GM19025 (cell line): ENCODE data around the gene EEF1E1.

Experiments used
- ATAC-seq: cut with Tn5 transposase; IDR thresholded peaks from one replicate; pipeline ENCODE4 v1.9.1; 2021; ENCODE audit warnings: mild to moderate bottlenecking, low read depth, moderate library complexity; ENCODE audit not compliant: unreplicated experiment

EEF1E1 gene

GRCh38 chr6:8102122-8102958, at the start of gene EEF1E1:
EEF1E1 (minus strand) TSS chr6:8102548; CDS start chr6:8102521, 27 bp downstream.
- peak; percentile 99 for ATAC-seq

DNA sequence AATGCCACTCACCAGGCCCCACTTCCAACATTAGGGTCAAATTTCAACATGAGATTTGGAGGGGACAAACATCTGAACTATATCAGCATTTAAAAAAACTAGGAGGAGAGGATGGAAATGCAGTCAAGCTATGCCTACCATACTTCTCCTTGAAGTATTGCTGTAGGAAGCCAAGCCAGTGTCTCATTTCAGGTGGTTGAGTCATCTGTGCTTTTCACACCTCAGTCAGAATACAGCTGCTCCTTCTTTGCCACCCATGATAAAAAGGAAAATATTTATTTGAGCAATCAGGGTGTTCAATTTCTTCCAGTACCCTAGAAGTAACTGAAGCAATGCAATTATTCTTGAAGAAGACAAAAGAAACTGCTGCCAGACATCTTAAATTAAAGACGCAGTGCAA, 47.0 kb upstream of the EEF1E1 start:
- no peak for ATAC-seq

- ATAC-seq, result no peak
These were observed 41.6 kb upstream of the EEF1E1 start for GRCh38 chr6:8143945-8144344.

DNA sequence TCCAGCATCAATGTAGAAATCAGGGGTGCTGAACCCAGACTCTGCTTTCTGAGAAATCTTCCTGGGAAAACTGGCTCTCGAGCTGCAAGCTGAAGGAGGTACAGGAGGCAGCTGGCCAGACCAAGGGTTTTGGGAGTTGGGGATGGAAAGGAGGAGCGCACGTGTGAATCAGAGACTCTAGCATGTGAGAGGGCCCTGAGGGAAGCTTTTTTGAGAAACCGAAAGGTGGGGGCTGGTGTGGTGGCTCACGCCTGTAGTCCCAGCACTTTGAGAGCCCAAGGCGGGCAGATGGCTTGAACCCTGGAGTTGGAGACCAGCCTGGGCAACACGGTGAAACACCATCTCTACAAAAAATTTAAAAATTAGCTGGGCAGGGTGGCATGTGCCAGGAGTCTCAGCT, 37.1 kb upstream of the EEF1E1 start:
- ATAC-seq, result no peak

DNA sequence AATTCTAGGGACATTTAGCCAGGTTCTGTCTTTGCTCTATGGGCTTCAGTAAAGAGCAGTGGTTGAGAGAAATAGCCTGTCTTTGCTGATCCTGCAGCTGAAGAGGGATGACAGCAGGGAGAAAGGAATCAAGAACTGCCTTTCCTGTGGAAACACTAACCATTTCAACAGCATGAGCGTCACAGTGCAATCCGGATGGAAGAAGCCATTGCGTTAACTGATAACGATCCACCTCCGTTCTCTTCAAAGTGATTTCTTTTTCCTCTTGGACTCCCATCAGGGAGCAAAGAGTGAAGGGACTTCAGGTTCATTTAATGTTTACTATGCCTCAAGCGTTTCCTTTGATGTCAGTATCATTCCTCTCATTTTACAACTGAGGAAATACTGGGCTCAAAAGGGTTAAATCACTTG, 35.2 kb upstream of the EEF1E1 start:
- no peak for ATAC-seq

DNA sequence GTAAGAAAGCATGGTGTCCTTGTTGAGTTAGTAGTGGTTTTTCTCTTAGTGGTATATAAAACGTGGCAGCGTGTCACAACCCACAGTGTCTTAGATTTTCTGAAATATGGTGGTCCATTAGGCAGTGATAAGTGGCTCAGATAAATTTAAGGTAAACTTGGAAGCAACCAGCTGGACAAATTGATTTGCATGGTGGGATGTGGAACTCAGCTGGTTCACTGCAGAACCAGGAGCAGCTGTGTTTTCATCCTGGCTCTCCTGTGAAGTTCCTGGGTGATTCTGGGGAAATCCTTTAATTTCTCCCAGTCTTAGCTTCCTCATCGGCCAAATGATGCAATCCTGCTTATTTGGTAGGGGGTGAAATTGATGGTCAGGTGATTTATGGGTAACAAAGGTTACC, 32.9 kb upstream of the EEF1E1 start:
- ATAC-seq, result no peak

- ATAC-seq, result no peak
These were observed 29.8 kb upstream of the EEF1E1 start for GRCh38 chr6:8132130-8132529.

DNA sequence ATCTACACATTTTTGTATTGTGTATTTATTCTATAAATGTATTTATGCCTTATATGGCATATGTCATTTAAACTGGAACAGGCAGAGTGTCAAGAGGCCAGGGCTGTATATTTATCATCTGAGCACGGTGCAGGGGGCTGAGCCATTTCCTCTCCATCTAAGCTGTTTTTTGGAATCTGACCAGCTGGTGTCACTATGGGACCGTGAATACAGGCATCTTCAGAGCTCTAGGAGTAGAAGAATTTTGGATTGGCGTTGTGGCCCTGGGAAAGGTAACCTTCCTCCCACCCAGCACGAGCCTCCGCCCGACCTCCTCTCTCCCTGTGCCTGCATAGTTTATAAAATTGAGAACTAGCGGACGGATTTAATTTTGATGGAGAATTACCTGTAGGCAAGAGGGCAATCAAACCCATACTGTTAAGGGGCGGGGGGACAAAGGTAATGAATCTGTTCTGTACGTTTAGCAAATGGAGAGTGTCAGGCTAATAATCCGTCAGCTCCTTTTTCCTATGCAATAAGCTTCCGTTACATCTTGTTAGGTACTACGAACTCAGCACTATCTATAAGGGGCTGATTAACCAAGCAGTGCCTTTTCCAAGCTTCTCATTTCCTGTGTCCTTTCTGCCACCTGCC, 29.0 kb upstream of the EEF1E1 start:
- ATAC-seq, result peak; percentile 63

DNA sequence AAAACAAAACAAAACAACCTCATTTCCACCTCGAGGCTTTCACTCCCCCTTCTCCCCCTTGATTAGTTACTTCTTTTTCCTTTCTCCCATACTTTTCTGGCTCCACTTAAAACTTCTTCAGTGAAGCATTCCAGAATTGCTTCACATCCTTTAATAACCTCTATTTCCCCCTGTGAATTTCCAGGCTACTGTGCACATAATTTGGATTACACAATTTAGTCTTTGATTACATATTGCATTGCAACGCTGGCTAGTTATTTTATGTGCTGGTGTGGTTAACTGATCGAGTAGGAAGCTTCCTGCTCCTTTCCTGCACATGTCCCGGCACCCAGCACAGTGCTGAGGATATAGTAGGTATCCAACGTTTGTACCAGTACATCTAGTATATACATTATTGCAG, 28.1 kb upstream of the EEF1E1 start:
- no peak for ATAC-seq

DNA sequence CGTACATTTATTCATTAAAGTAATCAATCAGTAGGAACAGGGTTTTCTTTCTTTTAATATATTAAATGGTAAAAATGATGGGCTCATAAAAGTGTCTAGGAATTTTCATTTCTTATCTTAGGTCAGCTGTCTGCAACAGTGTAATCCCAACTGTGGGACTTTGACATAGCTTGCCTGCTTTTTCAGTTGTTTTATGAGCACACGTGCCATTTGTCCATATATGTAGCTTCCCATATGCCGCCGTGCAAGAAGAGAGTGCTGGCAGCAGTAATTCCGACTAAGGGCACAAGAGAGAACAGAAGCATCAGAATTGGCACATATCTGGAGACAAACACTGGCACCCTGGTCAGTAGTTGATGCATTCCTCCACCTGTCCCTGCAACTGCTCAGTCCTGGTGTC, 20.9 kb upstream of the EEF1E1 start:
- ATAC-seq, result no peak

- ATAC-seq, result no peak
These were observed 12.6 kb upstream of the EEF1E1 start for GRCh38 chr6:8114956-8115355.

GRCh38 chr6:8113131-8113654, 10.8 kb upstream of the EEF1E1 start:
- no peak for ATAC-seq

GRCh38 chr6:8110725-8111124, 8.4 kb upstream of the EEF1E1 start:
- no peak for ATAC-seq

DNA sequence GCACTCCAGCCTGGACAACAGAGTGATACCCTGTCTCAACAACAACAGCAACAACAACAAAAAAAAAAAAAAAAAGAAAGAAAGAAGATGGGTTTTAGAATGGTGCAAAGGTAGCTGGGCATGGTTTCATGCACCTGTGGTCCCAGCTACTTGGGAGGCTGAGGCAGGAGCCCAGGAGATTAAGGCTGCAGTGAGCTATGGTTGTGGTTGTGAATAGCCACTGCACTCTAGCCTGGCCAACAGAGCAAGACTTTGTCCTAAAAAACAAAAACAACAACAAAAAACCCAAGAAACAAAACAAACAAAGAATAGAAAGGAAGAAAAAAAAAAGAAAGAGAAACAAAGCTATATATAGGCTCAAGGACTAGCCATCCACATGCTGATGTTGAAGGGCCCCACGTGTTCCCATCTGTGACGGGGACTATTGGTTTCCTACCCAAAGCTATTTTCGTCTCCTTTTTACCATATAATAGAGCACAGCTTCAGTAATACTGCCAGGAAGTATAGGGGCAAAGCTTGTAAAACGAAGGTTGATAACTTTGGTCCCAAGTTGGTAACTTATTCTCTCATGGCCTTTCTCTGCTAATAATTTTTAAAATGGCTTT, 7.9 kb upstream of the EEF1E1 start:
- peak; percentile 63 for ATAC-seq

- no peak for ATAC-seq
These were observed 6.6 kb upstream of the EEF1E1 start for GRCh38 chr6:8108759-8109539.

DNA sequence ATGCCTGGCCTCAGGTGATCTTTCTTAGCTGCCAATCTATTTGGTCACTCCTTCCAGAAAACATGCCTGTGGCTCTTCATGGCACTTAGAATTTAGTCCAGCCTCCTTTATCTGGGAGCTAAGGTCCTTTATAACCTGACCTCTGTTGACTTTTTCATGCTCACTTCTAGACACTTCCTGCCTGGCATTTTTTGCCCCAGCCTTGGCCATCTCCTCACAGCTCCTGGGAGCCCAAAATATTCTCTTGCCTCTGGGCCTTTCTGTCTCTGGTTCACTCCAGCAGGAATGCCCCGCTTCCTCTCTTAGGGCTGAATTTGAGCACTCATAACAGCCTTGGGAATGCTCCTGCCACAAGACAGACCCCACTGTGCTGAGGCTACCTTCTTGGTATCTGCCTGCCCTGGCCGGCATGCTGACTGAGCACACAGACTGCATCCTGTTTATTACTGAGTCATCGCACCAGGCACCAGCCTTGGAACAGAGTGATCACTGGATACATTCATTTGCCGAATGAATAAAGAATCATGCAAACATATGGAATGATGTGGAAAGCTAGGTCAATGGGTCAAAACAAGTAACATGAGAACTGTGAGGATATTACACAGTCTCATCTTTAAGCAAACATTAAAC, 5.8 kb upstream of the EEF1E1 start:
- ATAC-seq, result no peak

DNA sequence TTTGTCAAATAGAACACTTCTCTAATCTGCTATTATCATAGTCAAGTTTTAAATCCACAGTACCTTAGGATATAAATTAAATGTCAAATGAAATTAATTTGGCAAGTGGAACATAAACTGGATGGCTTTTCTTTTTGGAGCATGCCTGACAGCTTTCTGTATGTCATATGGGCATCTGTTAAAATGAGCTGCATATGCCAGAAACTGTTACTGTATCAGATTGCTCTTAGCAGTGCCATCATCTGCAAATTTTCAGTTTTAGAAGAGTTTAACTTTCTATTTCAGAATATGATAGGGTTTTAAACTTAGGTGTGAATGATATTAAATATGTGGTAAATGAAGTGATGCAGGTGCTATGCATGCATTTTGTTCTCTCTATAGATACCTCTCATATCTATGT, 3.4 kb upstream of the EEF1E1 start:
- no peak for ATAC-seq

DNA sequence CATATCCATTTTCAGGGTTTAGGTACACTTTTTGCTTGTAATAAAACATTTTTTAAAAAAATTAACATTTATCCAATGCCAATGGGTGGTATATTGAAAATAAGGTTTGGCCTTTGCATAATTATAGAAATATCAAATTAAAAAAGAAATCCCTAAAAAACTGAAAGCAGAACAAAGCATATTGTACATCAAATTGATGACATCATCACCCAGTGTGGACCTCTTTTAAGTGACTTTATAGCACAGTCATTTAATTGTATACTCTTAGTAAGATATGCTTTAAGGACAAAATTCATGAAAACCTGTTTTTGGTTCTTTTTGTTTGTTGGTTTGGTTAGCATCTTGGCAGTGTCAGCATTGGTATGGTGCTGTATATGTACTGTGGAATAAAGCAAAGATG, 1.4 kb upstream of the EEF1E1 start:
- ATAC-seq, result no peak

DNA sequence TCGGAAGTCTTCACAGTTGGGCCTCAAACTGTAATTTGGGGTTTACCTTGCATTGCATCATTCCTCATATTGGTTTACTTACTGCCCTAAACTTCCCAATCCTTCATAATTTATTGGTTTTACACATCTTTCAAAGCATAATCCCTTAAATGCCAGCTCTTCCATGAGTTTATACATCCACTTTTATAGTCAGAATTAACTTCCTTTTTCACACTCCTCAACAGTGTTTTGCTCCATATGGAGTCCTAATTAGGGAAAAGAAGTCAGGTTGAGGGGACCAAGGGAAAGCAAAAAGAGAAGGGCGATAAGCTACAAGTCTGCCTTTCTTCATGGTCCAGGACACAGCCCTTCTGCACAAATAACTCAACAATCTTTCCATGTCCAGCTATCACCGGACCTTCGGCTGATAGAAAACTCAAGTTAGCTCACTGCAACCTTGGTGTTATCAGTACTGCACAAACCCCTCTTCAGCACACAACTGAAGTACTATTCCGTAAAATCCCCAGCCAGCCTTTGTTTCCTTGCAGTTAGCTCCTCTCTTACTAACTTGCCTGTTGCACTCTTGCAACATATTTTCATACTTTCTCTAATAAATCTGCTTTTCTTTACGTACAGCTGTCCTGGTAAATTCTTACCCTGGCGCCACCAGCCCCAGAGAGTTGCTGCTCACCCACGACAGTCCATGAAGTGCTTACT, 2.0 kb downstream of the EEF1E1 start:
- no peak for ATAC-seq

GRCh38 chr6:8090650-8091049, 11.7 kb downstream of the EEF1E1 start:
- no peak for ATAC-seq
